ENCODE results near the gene CPLX3. TPM values are rescaled to one million over a fixed set of nuclear protein-coding genes. Genes with fewer than 3 reads are reported as not detected.

Gene CPLX3
- total and polyA plus RNA-seq, 10 of the 15 experiments (the other 5 are each of a cell fraction or from before 2014, with no cell fraction given) = 0.02 to 0.04 TPM; not detected in 8

GRCh38 chr15:74788683-74789151 lies 37.7 kb upstream of the CPLX3 start:
- peak overlapping the region; percentile 67 for H3K4me2 ChIP-seq (ENCODE audit: control insufficient read depth, insufficient read depth)
- ATAC-seq (peak; percentile 58), FAIRE-seq (no peak), DNase-seq (ENCODE audit: low read depth, low spot score) (peak; percentile 92)
- no peaks in the 10 kb centered on the region for H3K9me3 ChIP-seq (replicated peaks; ENCODE audit: control insufficient read depth, insufficient read depth, low read length)
- POLR2A ChIA-PET = interaction anchor here (0.6 to 14.2 kb wide), 11 partner anchors 9 to 404 kb away, joined by 3 to 602 read pairs (median 7); partner anchors contain the start of genes CSK and FAM219B
- H4K20me1 ChIP-seq (ENCODE audit: control insufficient read depth, insufficient read depth) = no peaks in the 10 kb centered on the region
- peak overlapping the region; percentile 77 for H3K4me3 ChIP-seq
- 1% methylated on average over 9 of the region's 9 CpGs for WGBS (ENCODE audit: insufficient coverage, insufficient replicate concordance, low lambda C conversion rate, missing lambda C conversion rate)
- CTCF ChIA-PET = interaction anchor here (0.7 to 25.9 kb wide), 10 partner anchors 9 to 404 kb away, joined by 3 to 1288 read pairs (median 4); partner anchors contain the start of genes CSK and FAM219B
- H2AFZ ChIP-seq (ENCODE audit: control insufficient read depth, low read depth, low read length) = no peak overlapping the region
- no TSS peak for BruUV-seq (replicated peaks)
- SMC1A ChIA-PET (ENCODE audit: uncharacterized antibody, unreplicated experiment) = interaction anchor here (1.2 to 15.7 kb wide), 9 partner anchors 9 to 404 kb away, joined by 3 to 811 read pairs (median 9); partner anchors contain the start of gene CSK
- H3K79me2 ChIP-seq (ENCODE audit: control insufficient read depth, insufficient read depth, low read length) = peaks cover 93% of the 10 kb centered on the region
- intact Hi-C loops (cut with micrococcal nuclease; ENCODE audit: unreplicated experiment) = loop anchor here (1.0 to 5.0 kb wide), 3 partner anchors 12 to 318 kb away; partner anchors contain the start of gene ARID3B
- peaks cover 68% of the 10 kb centered on the region for H3K4me1 ChIP-seq (ENCODE audit: control insufficient read depth, insufficient read depth, low read length)
- H3K9ac ChIP-seq (ENCODE audit: control insufficient read depth, insufficient read depth, low read length) = peak overlapping the region; percentile 82
- RAD21 ChIA-PET (ENCODE audit: unreplicated experiment) = interaction anchor here (0.9 to 25.2 kb wide), 13 partner anchors 1 to 663 kb away, joined by 3 to 1186 read pairs (median 4); partner anchors contain the start of genes ARID3B, COX5A, CSK and SIN3A
- peaks cover 6 to 12% of the 10 kb centered on the region in 2 experiments; a peak in 3 of 4 replicates for H3K36me3 ChIP-seq (ENCODE audit: control insufficient read depth in 2 of 2, insufficient read depth in 2 of 2, low read length in 1 of 2)
- in situ Hi-C loops (cut with MboI) = no loop called here
- peak overlapping the region; percentile 96 for H3K27ac ChIP-seq (ENCODE audit: control insufficient read depth, insufficient read depth)
- no peaks in the 10 kb centered on the region for H3K27me3 ChIP-seq (replicated peaks in 1 of 2; ENCODE audit: control insufficient read depth in 2 of 2, insufficient read depth in 2 of 2, low read length in 1 of 2)
- TF ChIP-seq MTA2 (IDR thresholded peaks at IDR 0.05; ENCODE audit: low read depth) (peak; percentile 99), CBX3 (IDR thresholded peaks at IDR 0.05; ENCODE audit: borderline replicate concordance, low read depth) (no peak), CREM (IDR thresholded peaks at IDR 0.05; ENCODE audit: low read depth) (no peak), SIX5 (IDR thresholded peaks at IDR 0.05; ENCODE audit: low read depth, low read length, severe bottlenecking) (no peak), SKIL (IDR thresholded peaks at IDR 0.05; ENCODE audit: low read depth, poor library complexity, severe bottlenecking) (peak; percentile 88), TARDBP (IDR thresholded peaks at IDR 0.05; ENCODE audit: borderline replicate concordance) (peak; percentile 17; the same call in 1 of the 2 replicates), ETV6 (conservative IDR thresholded peaks at IDR 0.05 in 1 of 2, IDR thresholded peaks at IDR 0.05 in 1 of 2; ENCODE audit: borderline replicate concordance in 1 of 2, low read depth in 1 of 2) (peak in 1 of 2 experiments; percentile 45; a peak in 1 of 4 replicates), POLR2AphosphoS2 (IDR thresholded peaks at IDR 0.05; ENCODE audit: low read depth, low read length) (no peak; the same call in none of the 2 replicates), BHLHE40 (IDR thresholded peaks at IDR 0.05; ENCODE audit: borderline replicate concordance in 1 of 2, low read depth in 2 of 2, low read length in 1 of 2) (peak; percentile 68 to 86), STAT1 (conservative IDR thresholded peaks at IDR 0.05) (no peak), HDAC6 (IDR thresholded peaks at IDR 0.05; ENCODE audit: unreplicated experiment) (peak; percentile 45), SIN3A (IDR thresholded peaks at IDR 0.05; ENCODE audit: low read depth, low read length) (no peak), NR2F1 (conservative IDR thresholded peaks at IDR 0.05) (peak; percentile 98), PAX5 (IDR thresholded peaks at IDR 0.05; ENCODE audit: borderline replicate concordance, low read depth, low read length) (peak; percentile 84), STAT3 (IDR thresholded peaks at IDR 0.05; ENCODE audit: low read depth, low read length) (peak; percentile 71; the same call in 1 of the 2 replicates), EZH2 (IDR thresholded peaks at IDR 0.05; ENCODE audit: borderline replicate concordance, control insufficient read depth, low read depth, low read length) (no peak), CBX5 (IDR thresholded peaks at IDR 0.05; ENCODE audit: low read depth) (no peak), NFYB (IDR thresholded peaks at IDR 0.05; ENCODE audit: insufficient read depth, low read depth, low read length) (peak; percentile 69; the same call in 1 of the 2 replicates)
- TF ChIP-seq, protein P1, sequence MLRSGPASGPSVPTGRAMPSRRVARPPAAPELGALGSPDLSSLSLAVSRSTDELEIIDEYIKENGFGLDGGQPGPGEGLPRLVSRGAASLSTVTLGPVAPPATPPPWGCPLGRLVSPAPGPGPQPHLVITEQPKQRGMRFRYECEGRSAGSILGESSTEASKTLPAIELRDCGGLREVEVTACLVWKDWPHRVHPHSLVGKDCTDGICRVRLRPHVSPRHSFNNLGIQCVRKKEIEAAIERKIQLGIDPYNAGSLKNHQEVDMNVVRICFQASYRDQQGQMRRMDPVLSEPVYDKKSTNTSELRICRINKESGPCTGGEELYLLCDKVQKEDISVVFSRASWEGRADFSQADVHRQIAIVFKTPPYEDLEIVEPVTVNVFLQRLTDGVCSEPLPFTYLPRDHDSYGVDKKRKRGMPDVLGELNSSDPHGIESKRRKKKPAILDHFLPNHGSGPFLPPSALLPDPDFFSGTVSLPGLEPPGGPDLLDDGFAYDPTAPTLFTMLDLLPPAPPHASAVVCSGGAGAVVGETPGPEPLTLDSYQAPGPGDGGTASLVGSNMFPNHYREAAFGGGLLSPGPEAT (IDR thresholded peaks at IDR 0.05; ENCODE audit: low read depth) = peak; percentile 70; the same call in 1 of the 2 replicates

Data from GM12878 (cell line).